ENCODE results near the gene PITPNM1. TPM values are rescaled to one million over a fixed set of nuclear protein-coding genes. Genes with fewer than 3 reads are reported as not detected.

Gene PITPNM1
- total RNA-seq, 2 donors from 2014 or later = 89.3 to 91.4 TPM

- H3K9ac ChIP-seq (ENCODE audit: low read depth in 2 of 2, low read length in 2 of 2) = peak overlapping the region in 1 of 2 donors; percentile 49
These were observed 39.6 kb upstream of the PITPNM1 start for GRCh38 chr11:67544616-67545242.

GRCh38 chr11:67543585-67543984 lies 38.4 kb upstream of the PITPNM1 start:
- no peak overlapping the region for H3K4me3 ChIP-seq
- intact Hi-C loops (cut with DNase I) = no loop called here
- no peaks in the 10 kb centered on the region for H3K36me3 ChIP-seq
- H3K27me3 ChIP-seq = no peaks in the 10 kb centered on the region
- peak overlapping the region; percentile 77 for H3K27ac ChIP-seq
- H3K9me3 ChIP-seq = no peaks in the 10 kb centered on the region
- peak overlapping the region; percentile 12 to 40 for H3K9ac ChIP-seq (ENCODE audit: low read depth in 2 of 2, low read length in 2 of 2)
- TF ChIP-seq CTCF (IDR thresholded peaks at IDR 0.05) = no peak
- peak; percentile 53 for DNase-seq
- peaks cover 3% of the 10 kb centered on the region for H3K4me1 ChIP-seq

More at GRCh38 chr11:67544616-67545242, 39.6 kb upstream of the PITPNM1 start:
- peak overlapping the region; percentile 77 for H3K27ac ChIP-seq
- peaks cover 3% of the 10 kb centered on the region for H3K4me1 ChIP-seq
- no peaks in the 10 kb centered on the region for H3K27me3 ChIP-seq
- H3K9me3 ChIP-seq = no peaks in the 10 kb centered on the region
- DNase-seq = peak; percentile 80
- no peaks in the 10 kb centered on the region for H3K36me3 ChIP-seq
- no peak overlapping the region for H3K4me3 ChIP-seq
- intact Hi-C loops (cut with DNase I) = no loop called here
- TF ChIP-seq CTCF (IDR thresholded peaks at IDR 0.05) = no peak

GRCh38 chr11:67542971-67543370 lies 37.8 kb upstream of the PITPNM1 start:
- no peak overlapping the region for H3K4me3 ChIP-seq
- no peak overlapping the region for H3K27ac ChIP-seq
- peak overlapping the region in 1 of 2 donors; percentile 40 for H3K9ac ChIP-seq (ENCODE audit: low read depth in 2 of 2, low read length in 2 of 2)
- no peak for TF ChIP-seq CTCF (IDR thresholded peaks at IDR 0.05)
- H3K4me1 ChIP-seq = peaks cover 3% of the 10 kb centered on the region
- H3K9me3 ChIP-seq = no peaks in the 10 kb centered on the region
- no peaks in the 10 kb centered on the region for H3K27me3 ChIP-seq
- DNase-seq = peak; percentile 55
- no peaks in the 10 kb centered on the region for H3K36me3 ChIP-seq
- intact Hi-C loops (cut with DNase I) = no loop called here

GRCh38 chr11:67542169-67542568 lies 37.0 kb upstream of the PITPNM1 start:
- H3K27ac ChIP-seq = no peak overlapping the region
- intact Hi-C loops (cut with DNase I) = no loop called here
- peaks cover 3% of the 10 kb centered on the region for H3K4me1 ChIP-seq
- no peak overlapping the region for H3K9ac ChIP-seq (ENCODE audit: low read depth in 2 of 2, low read length in 2 of 2)
- no peak for DNase-seq
- no peaks in the 10 kb centered on the region for H3K27me3 ChIP-seq
- TF ChIP-seq CTCF (IDR thresholded peaks at IDR 0.05) = no peak
- no peaks in the 10 kb centered on the region for H3K36me3 ChIP-seq
- no peaks in the 10 kb centered on the region for H3K9me3 ChIP-seq
- H3K4me3 ChIP-seq = no peak overlapping the region

GRCh38 chr11:67541198-67541597 lies 36.0 kb upstream of the PITPNM1 start:
- peaks cover 3% of the 10 kb centered on the region for H3K4me1 ChIP-seq
- no peak overlapping the region for H3K27ac ChIP-seq
- no peak for TF ChIP-seq CTCF (IDR thresholded peaks at IDR 0.05)
- H3K4me3 ChIP-seq = no peak overlapping the region
- no peaks in the 10 kb centered on the region for H3K27me3 ChIP-seq
- DNase-seq = no peak
- H3K9ac ChIP-seq (ENCODE audit: low read depth in 2 of 2, low read length in 2 of 2) = no peak overlapping the region
- no peaks in the 10 kb centered on the region for H3K36me3 ChIP-seq
- H3K9me3 ChIP-seq = no peaks in the 10 kb centered on the region
- intact Hi-C loops (cut with DNase I) = no loop called here

All from colonic mucosa (tissue), 4 donors.